ENCODE data around the gene NBPF19. TPM values are rescaled to one million over a fixed set of nuclear protein-coding genes. Genes with fewer than 3 reads are reported as not detected.

The NBPF19 gene, protein sequence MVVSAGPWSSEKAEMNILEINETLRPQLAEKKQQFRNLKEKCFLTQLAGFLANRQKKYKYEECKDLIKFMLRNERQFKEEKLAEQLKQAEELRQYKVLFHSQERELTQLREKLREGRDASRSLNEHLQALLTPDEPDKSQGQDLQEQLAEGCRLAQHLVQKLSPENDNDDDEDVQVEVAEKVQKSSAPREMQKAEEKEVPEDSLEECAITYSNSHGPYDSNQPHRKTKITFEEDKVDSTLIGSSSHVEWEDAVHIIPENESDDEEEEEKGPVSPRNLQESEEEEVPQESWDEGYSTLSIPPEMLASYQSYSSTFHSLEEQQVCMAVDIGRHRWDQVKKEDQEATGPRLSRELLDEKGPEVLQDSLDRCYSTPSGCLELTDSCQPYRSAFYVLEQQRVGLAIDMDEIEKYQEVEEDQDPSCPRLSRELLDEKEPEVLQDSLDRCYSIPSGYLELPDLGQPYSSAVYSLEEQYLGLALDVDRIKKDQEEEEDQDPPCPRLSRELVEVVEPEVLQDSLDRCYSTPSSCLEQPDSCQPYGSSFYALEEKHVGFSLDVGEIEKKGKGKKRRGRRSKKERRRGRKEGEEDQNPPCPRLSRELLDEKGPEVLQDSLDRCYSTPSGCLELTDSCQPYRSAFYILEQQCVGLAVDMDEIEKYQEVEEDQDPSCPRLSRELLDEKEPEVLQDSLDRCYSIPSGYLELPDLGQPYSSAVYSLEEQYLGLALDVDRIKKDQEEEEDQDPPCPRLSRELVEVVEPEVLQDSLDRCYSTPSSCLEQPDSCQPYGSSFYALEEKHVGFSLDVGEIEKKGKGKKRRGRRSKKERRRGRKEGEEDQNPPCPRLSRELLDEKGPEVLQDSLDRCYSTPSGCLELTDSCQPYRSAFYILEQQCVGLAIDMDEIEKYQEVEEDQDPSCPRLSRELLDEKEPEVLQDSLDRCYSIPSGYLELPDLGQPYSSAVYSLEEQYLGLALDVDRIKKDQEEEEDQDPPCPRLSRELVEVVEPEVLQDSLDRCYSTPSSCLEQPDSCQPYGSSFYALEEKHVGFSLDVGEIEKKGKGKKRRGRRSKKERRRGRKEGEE (N-terminal part only)
- total RNA-seq = 7.2 and 8.1 TPM in 2 replicates

GRCh38 chr1:149474745-149475144 is at the start of gene NBPF19:
TSS of gene NBPF19 (plus strand) at chr1:149475045. CDS start at chr1:149475933, 888 bp downstream.

Other genes starting within 250 kb of the NBPF19 start
- not detected in 2 replicates for gene PPIAL4C, start 108.8 kb downstream of the NBPF19 start, total RNA-seq